BLaER1 treated with 17β-estradiol and CSF1 and Interleukin-3, amounts not matched to agents 10 nM and 100 nM (cell line): Measurements from ENCODE around the gene PTAFR.

Source experiments
- H3K27ac ChIP-seq, 11 experiments: shearing (Covaris generic); formaldehyde crosslinking; 2 replicates each; pipeline ENCODE4 v1.8.1; 2022
- H3K27me3 ChIP-seq, 11 experiments: shearing (Covaris generic); formaldehyde crosslinking; 2 replicates each; pipeline ENCODE4 v1.8.1; 2022
- H3K36me3 ChIP-seq, 11 experiments: shearing (Covaris generic); formaldehyde crosslinking; 2 replicates each; pipeline ENCODE4 v1.8.1; 2022
- H3K4me1 ChIP-seq, 10 experiments: shearing (Covaris generic); formaldehyde crosslinking; 2 replicates each; pipeline ENCODE4 v1.8.1; 2022
- H3K4me2 ChIP-seq, 11 experiments: shearing (Covaris generic); formaldehyde crosslinking; 2 replicates each; pipeline ENCODE4 v1.8.1; 2022
- H3K4me3 ChIP-seq, 10 experiments: shearing (Covaris generic); formaldehyde crosslinking; 2 replicates each; pipeline ENCODE4 v1.8.1; 2022
- H3K9ac ChIP-seq, 11 experiments: shearing (Covaris generic); formaldehyde crosslinking; 2 replicates each; pipeline ENCODE4 v1.8.1; 2022
- H3K9me3 ChIP-seq, 11 experiments: shearing (Covaris generic); formaldehyde crosslinking; replicated peaks in 1 of 11; 2 replicates each; pipeline ENCODE4 v1.8.1; 2022
- H4K20me1 ChIP-seq, 11 experiments: shearing (Covaris generic); formaldehyde crosslinking; 2 replicates each; pipeline ENCODE4 v1.8.1; 2022
- Cebpa-rat ChIP-seq, 11 experiments: shearing (Covaris generic); IDR thresholded peaks; 2 replicates each; pipeline ENCODE4 v1.8.1; 2022

Gene PTAFR

GRCh38 chr1:28112388-28113241 lies 63.9 kb downstream of the PTAFR start:
- no peak; a peak in 1 of 22 replicates for TF ChIP-seq Cebpa-rat (IDR thresholded peaks at IDR 0.05)
- Histone ChIP-seq H3K27me3 (no peaks in the 10 kb centered on the region), H3K4me1 (peaks cover 0 to 100% (median 49%) of the 10 kb centered on the region in 10 experiments; a peak in 18 of 20 replicates), H4K20me1 (no peaks in the 10 kb centered on the region), H3K9ac (peak overlapping the region in 3 of 11 experiments; percentile 17 to 79 (median 74); a peak in 6 of 22 replicates), H3K4me3 (no peak overlapping the region), H3K27ac (peak overlapping the region in 6 of 11 experiments; percentile 20 to 97 (median 87); a peak in 12 of 22 replicates), H3K36me3 (no peaks in the 10 kb centered on the region), H3K4me2 (peak overlapping the region in 6 of 11 experiments; percentile 45 to 86 (median 78); a peak in 11 of 22 replicates), H3K9me3 (no peaks in the 10 kb centered on the region)

GRCh38 chr1:28111157-28111556 lies 65.3 kb downstream of the PTAFR start:
- Histone ChIP-seq H3K9me3 (no peaks in the 10 kb centered on the region), H3K4me1 (peaks cover 0 to 96% (median 47%) of the 10 kb centered on the region in 10 experiments; a peak in 18 of 20 replicates), H3K27ac (peak overlapping the region in 7 of 11 experiments; percentile 9 to 97 (median 79); a peak in 12 of 22 replicates), H3K27me3 (no peaks in the 10 kb centered on the region), H4K20me1 (no peaks in the 10 kb centered on the region), H3K4me3 (no peak overlapping the region), H3K36me3 (no peaks in the 10 kb centered on the region), H3K4me2 (peak overlapping the region in 7 of 11 experiments; percentile 30 to 86 (median 69); a peak in 13 of 22 replicates), H3K9ac (peak overlapping the region in 4 of 11 experiments; percentile 49 to 81 (median 76); a peak in 8 of 22 replicates)
- TF ChIP-seq Cebpa-rat (IDR thresholded peaks at IDR 0.05): no peak

- no peaks in the 10 kb centered on the region for H3K36me3 ChIP-seq
- peaks cover 0 to 90% (median 43%) of the 10 kb centered on the region in 10 experiments; a peak in 18 of 20 replicates for H3K4me1 ChIP-seq
- H3K27ac ChIP-seq: peak overlapping the region in 7 of 11 experiments; percentile 9 to 97 (median 79); a peak in 12 of 22 replicates
- H4K20me1 ChIP-seq: no peaks in the 10 kb centered on the region
- H3K27me3 ChIP-seq: no peaks in the 10 kb centered on the region
- TF ChIP-seq Cebpa-rat (IDR thresholded peaks at IDR 0.05): no peak
- peak overlapping the region in 7 of 11 experiments; percentile 30 to 86 (median 69); a peak in 12 of 22 replicates for H3K4me2 ChIP-seq
- peak overlapping the region in 4 of 11 experiments; percentile 24 to 81 (median 76); a peak in 7 of 22 replicates for H3K9ac ChIP-seq
- no peak overlapping the region for H3K4me3 ChIP-seq
- no peaks in the 10 kb centered on the region for H3K9me3 ChIP-seq
Observed at GRCh38 chr1:28110555-28110954, 65.9 kb downstream of the PTAFR start.

- H3K9me3 ChIP-seq: no peaks in the 10 kb centered on the region
- no peaks in the 10 kb centered on the region for H3K27me3 ChIP-seq
Observed at GRCh38 chr1:28109639-28110038, 66.9 kb downstream of the PTAFR start.

GRCh38 chr1:28108001-28108400 lies 68.5 kb downstream of the PTAFR start:
- Histone ChIP-seq H3K9me3 (no peaks in the 10 kb centered on the region), H3K27ac (0 out of 22 replicates have a peak overlapping the region, but pooled peaks of 1 of the 11 experiments have one; percentile 6), H4K20me1 (no peaks in the 10 kb centered on the region), H3K4me3 (no peak overlapping the region), H3K9ac (no peak overlapping the region), H3K27me3 (no peaks in the 10 kb centered on the region), H3K4me2 (peak overlapping the region in 3 of 11 experiments; percentile 13 to 51 (median 48); a peak in 5 of 22 replicates), H3K4me1 (peaks cover 0 to 77% (median 31%) of the 10 kb centered on the region in 10 experiments; a peak in 15 of 20 replicates), H3K36me3 (no peaks in the 10 kb centered on the region)
- TF ChIP-seq Cebpa-rat (IDR thresholded peaks at IDR 0.05): no peak

More at GRCh38 chr1:28109639-28110038, 66.9 kb downstream of the PTAFR start:
- no peaks in the 10 kb centered on the region for H3K36me3 ChIP-seq
- TF ChIP-seq Cebpa-rat (IDR thresholded peaks at IDR 0.05): no peak
- H3K9ac ChIP-seq: no peak overlapping the region; a peak in 1 of 22 replicates
- peak overlapping the region in 4 of 11 experiments; percentile 5 to 97 (median 96); a peak in 7 of 22 replicates for H3K27ac ChIP-seq
- no peaks in the 10 kb centered on the region for H4K20me1 ChIP-seq
- H3K4me2 ChIP-seq: peak overlapping the region in 4 of 11 experiments; percentile 9 to 86 (median 84); a peak in 7 of 22 replicates
- peaks cover 0 to 88% (median 33%) of the 10 kb centered on the region in 10 experiments; a peak in 15 of 20 replicates for H3K4me1 ChIP-seq
- H3K4me3 ChIP-seq: no peak overlapping the region

GRCh38 chr1:28104866-28105467 lies 71.5 kb downstream of the PTAFR start:
- Histone ChIP-seq H3K4me3 (no peak overlapping the region), H3K4me2 (no peak overlapping the region; a peak in 1 of 22 replicates), H4K20me1 (no peaks in the 10 kb centered on the region), H3K9me3 (no peaks in the 10 kb centered on the region), H3K9ac (no peak overlapping the region), H3K27me3 (no peaks in the 10 kb centered on the region), H3K27ac (no peak overlapping the region), H3K4me1 (peaks cover 0 to 47% (median 9%) of the 10 kb centered on the region in 10 experiments; a peak in 9 of 20 replicates), H3K36me3 (no peaks in the 10 kb centered on the region)
- TF ChIP-seq Cebpa-rat (IDR thresholded peaks at IDR 0.05): no peak

- H3K4me3 ChIP-seq: no peak overlapping the region
- H3K9me3 ChIP-seq: no peaks in the 10 kb centered on the region
- no peaks in the 10 kb centered on the region for H4K20me1 ChIP-seq
- H3K27me3 ChIP-seq: no peaks in the 10 kb centered on the region
- H3K36me3 ChIP-seq: no peaks in the 10 kb centered on the region
- H3K4me1 ChIP-seq: peaks cover 0 to 23% (median 7%) of the 10 kb centered on the region in 10 experiments; a peak in 9 of 20 replicates
- no peak for TF ChIP-seq Cebpa-rat (IDR thresholded peaks at IDR 0.05)
- H3K9ac ChIP-seq: no peak overlapping the region
- no peak overlapping the region for H3K4me2 ChIP-seq
- H3K27ac ChIP-seq: no peak overlapping the region
Observed at GRCh38 chr1:28102189-28102588, 74.3 kb downstream of the PTAFR start.

GRCh38 chr1:28099050-28099769 lies 77.3 kb downstream of the PTAFR start:
- H3K27me3 ChIP-seq: no peaks in the 10 kb centered on the region
- no peak for TF ChIP-seq Cebpa-rat (IDR thresholded peaks at IDR 0.05)
- peaks cover 0 to 20% (median 7%) of the 10 kb centered on the region in 10 experiments; a peak in 10 of 20 replicates for H3K4me1 ChIP-seq
- no peaks in the 10 kb centered on the region for H3K36me3 ChIP-seq
- H3K4me3 ChIP-seq: no peak overlapping the region
- H3K9ac ChIP-seq: no peak overlapping the region
- H3K4me2 ChIP-seq: no peak overlapping the region
- H4K20me1 ChIP-seq: no peaks in the 10 kb centered on the region
- no peaks in the 10 kb centered on the region for H3K9me3 ChIP-seq
- no peak overlapping the region for H3K27ac ChIP-seq
